Upper lobe of right lung (tissue), 1 donor: ENCODE measurements around the gene KRT76. TPM values are rescaled to one million over a fixed set of nuclear protein-coding genes. Genes with fewer than 3 reads are reported as not detected.
A peak's percentile ranks its signal among the peaks of the same experiment; 100 is the strongest.

Experiments used
- ATAC-seq: fragments of 200-7000 bp; cut with Tn5 transposase; one replicate; pipeline ENCODE4 v1.9.1; 2020; ENCODE audit warnings: mild to moderate bottlenecking, moderate library complexity
- DNase-seq: peaks from one replicate; pipeline ENCODE4 v3.0.0-alpha.2; 2020
- H3K27ac ChIP-seq: fragments of 200-600 bp; one replicate; pipeline ENCODE4 v1.8.0; 2022
- H3K27me3 ChIP-seq: fragments of 200-600 bp; one replicate; pipeline ENCODE4 v1.8.0; 2022; ENCODE audit warnings: mild to moderate bottlenecking
- H3K36me3 ChIP-seq: fragments of 200-600 bp; one replicate; pipeline ENCODE4 v1.8.0; 2022
- H3K4me1 ChIP-seq: fragments of 200-600 bp; one replicate; pipeline ENCODE4 v1.8.0; 2022
- H3K4me3 ChIP-seq: fragments of 200-600 bp; one replicate; pipeline ENCODE4 v1.8.0; 2022; ENCODE audit warnings: mild to moderate bottlenecking
- H3K9me3 ChIP-seq: fragments of 200-600 bp; one replicate; pipeline ENCODE4 v1.8.0; 2022
- CTCF ChIP-seq: fragments of 200-600 bp; IDR thresholded peaks from one replicate; pipeline ENCODE4 v1.8.0; 2022; ENCODE audit warnings: antibody characterized with exemption
- intact Hi-C: fragments of 100-400 bp; cut with DNase I; formaldehyde crosslinking; loops from one replicate; pipeline ENCODE4 v1.11.0; 2022
- total RNA-seq: library from RNA; stranded (reverse); fragmentation: NEBNext Ultra II Directional; extraction: Animal tissue kit (Norgen Biotek cat#: 25700); gene quantifications from one replicate; pipeline ENCODE4 v1.2.1, GENCODE V29; 2021
- donor health status: DM: no; HTN: yes; CAD: no; lungs with severe emphysema.

The KRT76 gene
- total RNA-seq, 1 donor from 2014 or later = not detected

DNA sequence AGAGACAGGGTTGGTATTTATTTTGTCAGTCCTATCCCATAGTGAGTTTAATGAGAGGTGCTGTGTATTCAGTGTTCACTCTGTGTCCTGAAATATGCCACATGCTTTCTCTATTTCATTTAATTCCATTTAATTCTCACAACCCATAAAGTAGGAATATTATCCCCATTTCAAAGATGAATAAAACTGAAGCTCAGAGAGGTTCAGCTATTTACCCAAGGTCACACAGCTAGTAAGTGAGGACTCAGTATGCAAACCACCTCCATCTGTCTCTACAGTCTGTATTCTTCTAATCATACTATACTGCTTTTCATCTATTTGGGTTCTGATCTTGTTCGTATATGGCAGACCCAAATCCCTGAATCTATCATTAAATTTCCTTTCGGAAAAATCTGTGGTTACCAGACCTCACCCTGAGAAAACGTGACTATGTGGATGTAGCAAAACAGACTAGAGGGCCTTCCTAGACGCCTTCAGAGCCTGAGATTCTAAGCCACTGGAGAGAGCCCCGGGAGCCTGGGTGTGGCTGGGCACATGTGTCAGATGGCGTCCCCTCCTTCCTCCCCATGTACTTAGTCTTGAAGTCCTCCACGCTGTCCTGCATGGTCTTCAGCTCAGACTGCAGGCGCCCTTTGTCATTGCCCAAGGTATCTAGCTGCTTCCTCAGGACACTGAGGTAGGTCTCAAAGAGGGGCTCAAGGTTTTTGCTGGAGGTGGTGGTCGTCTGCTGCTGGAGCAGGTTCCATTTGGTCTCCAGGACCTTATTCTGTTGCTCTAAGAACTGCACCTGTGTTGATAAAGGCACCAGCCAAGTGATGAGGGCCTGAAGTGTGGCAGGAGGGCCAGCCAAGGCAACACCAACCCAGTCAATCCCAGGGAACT is 34.3 kb upstream of the KRT76 start:
- no peak overlapping the region for H3K4me3 ChIP-seq
- peaks cover 15% of the 10 kb centered on the region for H3K4me1 ChIP-seq
- no peak overlapping the region for H3K27ac ChIP-seq
- no peaks in the 10 kb centered on the region for H3K9me3 ChIP-seq
- no peaks in the 10 kb centered on the region for H3K36me3 ChIP-seq
- intact Hi-C loops = no loop called here
- peak; percentile 20 for DNase-seq
- TF ChIP-seq CTCF = no peak
- no peak for ATAC-seq
- H3K27me3 ChIP-seq = no peaks in the 10 kb centered on the region

- Histone ChIP-seq H3K36me3 (no peaks in the 10 kb centered on the region), H3K9me3 (no peaks in the 10 kb centered on the region), H3K27ac (no peak overlapping the region), H3K27me3 (no peaks in the 10 kb centered on the region), H3K4me1 (peaks cover 11% of the 10 kb centered on the region), H3K4me3 (no peak overlapping the region)
- DNase-seq (no peak), ATAC-seq (no peak)
- intact Hi-C loops = no loop called here
- no peak for TF ChIP-seq CTCF
Observed at GRCh38 chr12:52810554-52810953, 33.4 kb upstream of the KRT76 start.

DNA sequence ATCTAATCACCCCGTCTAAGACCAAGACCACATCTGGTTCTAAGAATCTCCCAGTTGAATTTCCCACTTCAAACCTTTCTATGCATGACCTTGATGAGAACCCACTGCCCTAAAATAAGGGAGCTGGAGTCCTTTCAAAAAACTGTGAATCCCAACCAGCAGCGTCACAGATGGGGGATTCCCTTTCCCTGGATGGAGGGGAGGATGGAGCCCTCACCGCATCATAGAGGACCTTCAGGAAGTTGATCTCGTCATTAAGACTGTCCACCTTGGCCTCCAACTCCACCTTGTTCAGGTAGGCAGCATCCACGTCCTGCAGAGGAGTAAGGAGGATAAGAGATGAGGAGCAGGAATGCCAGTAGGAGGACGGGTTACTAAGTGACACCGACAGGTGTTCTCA is 32.0 kb upstream of the KRT76 start:
- intact Hi-C loops = no loop called here
- Histone ChIP-seq H3K4me1 (peaks cover 4% of the 10 kb centered on the region), H3K9me3 (no peaks in the 10 kb centered on the region), H3K4me3 (no peak overlapping the region), H3K27me3 (no peaks in the 10 kb centered on the region), H3K27ac (no peak overlapping the region), H3K36me3 (no peaks in the 10 kb centered on the region)
- no peak for TF ChIP-seq CTCF
- ATAC-seq = no peak
- DNase-seq = peak; percentile 11

DNA sequence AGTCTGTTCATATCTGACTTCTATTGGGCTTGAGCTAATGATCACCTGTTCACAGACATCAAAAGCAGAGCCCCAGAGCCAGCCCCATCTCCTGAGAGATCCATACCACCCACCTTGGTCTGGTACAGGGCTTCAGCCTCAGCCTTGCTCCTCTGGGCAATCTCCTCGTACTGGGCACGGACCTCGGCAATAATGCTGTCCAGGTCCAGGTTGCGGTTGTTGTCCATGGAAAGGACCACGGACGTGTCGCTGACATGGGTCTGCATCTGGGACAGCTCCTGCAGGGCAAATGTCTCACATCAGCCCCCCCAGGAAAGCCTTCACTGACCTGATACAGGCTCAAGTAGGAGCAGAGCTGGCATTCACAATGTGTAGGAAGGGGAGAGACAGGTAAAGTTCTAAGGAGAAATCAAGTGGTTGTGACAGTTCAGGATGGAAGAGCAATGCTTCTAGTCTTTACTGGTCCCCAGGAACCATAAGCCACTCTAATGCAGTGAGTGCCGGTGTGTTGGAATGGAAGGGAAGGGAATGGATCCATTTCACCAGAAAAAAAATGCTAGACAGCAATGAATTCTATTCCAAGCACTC is 31.5 kb upstream of the KRT76 start:
- peak; percentile 48 for DNase-seq
- no peaks in the 10 kb centered on the region for H3K4me1 ChIP-seq
- H3K27me3 ChIP-seq = no peaks in the 10 kb centered on the region
- no peaks in the 10 kb centered on the region for H3K9me3 ChIP-seq
- no peaks in the 10 kb centered on the region for H3K36me3 ChIP-seq
- no peak for TF ChIP-seq CTCF
- intact Hi-C loops = no loop called here
- no peak for ATAC-seq
- H3K27ac ChIP-seq = no peak overlapping the region
- no peak overlapping the region for H3K4me3 ChIP-seq

DNA sequence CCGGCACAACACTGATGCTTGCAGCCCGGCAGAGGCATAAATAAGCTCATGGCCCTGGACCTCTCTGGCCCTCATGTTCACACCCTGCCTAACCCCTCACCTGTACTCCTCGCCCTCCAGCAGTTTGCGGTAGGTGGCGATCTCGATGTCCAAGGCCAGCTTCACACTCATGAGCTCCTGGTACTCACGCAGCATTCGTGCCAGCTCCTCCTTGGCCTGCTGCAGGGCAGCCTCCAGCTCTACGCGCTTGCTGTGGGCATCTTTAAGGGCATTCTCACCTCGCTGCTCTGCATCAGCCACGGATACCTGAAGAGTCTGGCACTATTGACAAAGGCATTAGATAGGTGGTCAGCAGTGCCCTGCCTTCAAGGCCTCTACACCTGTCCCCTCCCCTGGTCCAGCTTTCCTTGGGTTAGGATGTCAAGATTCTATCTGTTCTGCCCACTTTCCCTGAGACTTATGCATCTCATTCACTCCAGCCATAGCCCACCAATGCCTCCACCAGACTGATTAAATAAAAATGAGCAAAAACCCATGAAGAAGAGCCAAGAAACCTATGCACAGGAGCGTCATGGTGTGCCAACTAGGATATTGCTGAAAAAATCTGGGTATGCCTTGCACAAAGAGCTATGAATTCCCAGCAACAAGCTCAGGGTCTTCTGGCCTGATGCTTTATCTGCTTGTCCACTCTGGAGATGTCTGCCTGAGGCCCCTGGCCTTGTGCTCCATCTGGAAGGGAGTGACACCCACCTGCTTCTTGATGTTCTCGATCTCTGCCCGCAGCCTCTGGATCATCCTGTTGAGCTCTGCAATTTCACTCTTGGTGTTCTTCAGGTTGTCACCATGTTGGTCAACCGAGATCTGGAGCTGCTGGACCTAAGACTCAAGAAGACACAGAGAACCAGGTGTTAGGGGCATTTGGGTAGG is 30.7 kb upstream of the KRT76 start:
- no peak for TF ChIP-seq CTCF
- Histone ChIP-seq H3K36me3 (no peaks in the 10 kb centered on the region), H3K27me3 (no peaks in the 10 kb centered on the region), H3K27ac (no peak overlapping the region), H3K4me1 (no peaks in the 10 kb centered on the region), H3K4me3 (no peak overlapping the region), H3K9me3 (no peaks in the 10 kb centered on the region)
- intact Hi-C loops = no loop called here
- ATAC-seq = no peak
- DNase-seq = peak; percentile 38
